H1 (cell line): ENCODE data around the gene CACNA2D4. TPM values are rescaled to one million over a fixed set of nuclear protein-coding genes. Genes with fewer than 3 reads are reported as not detected.

Experiments
- CHD7 ChIP-seq: fragments of 300-600 bp; sonication (generic); IDR thresholded peaks from 2 replicates; pipeline ENCODE4 v1.7.1; 2012; ENCODE audit warnings: low read length, moderate library complexity, mild to moderate bottlenecking, inconsistent platforms; ENCODE audit not compliant: insufficient replicate concordance
- E2F6 ChIP-seq: IDR thresholded peaks from 2 replicates; pipeline ENCODE4 v1.6.1; 2012; ENCODE audit warnings: inconsistent platforms
- FOSL1 ChIP-seq: IDR thresholded peaks from 2 replicates; pipeline ENCODE4 v1.6.1; 2011; ENCODE audit warnings: mild to moderate bottlenecking, low read depth, low read length, moderate library complexity; ENCODE audit not compliant: insufficient read depth
- JUN ChIP-seq: IDR thresholded peaks from 2 replicates; pipeline ENCODE4 v1.6.1; 2011; ENCODE audit warnings: low read depth, mild to moderate bottlenecking, improper control_type of control experiment, low read length
- NANOG ChIP-seq: IDR thresholded peaks from 2 replicates; pipeline ENCODE4 v1.6.1; 2011; ENCODE audit warnings: low read length, low read depth, mild to moderate bottlenecking, inconsistent platforms; ENCODE audit not compliant: insufficient read depth, poor library complexity, severe bottlenecking
- SP1 ChIP-seq: IDR thresholded peaks from 2 replicates; pipeline ENCODE4 v1.6.1; 2011; ENCODE audit warnings: low read depth, low read length
- SP2 ChIP-seq: IDR thresholded peaks from 2 replicates; pipeline ENCODE4 v1.6.1; 2012; ENCODE audit warnings: mild to moderate bottlenecking, low read length, inconsistent platforms
- SUZ12 ChIP-seq: fragments of 200-600 bp; sonication (generic); IDR thresholded peaks from 2 replicates; pipeline ENCODE4 v1.6.1; 2012; ENCODE audit warnings: mild to moderate bottlenecking, inconsistent platforms, low read length, moderate library complexity, mixed read lengths
- TCF12 ChIP-seq: IDR thresholded peaks from 2 replicates; pipeline ENCODE4 v1.6.1; 2011; ENCODE audit warnings: low read depth, mild to moderate bottlenecking, low read length
- YY1 ChIP-seq: IDR thresholded peaks from 2 replicates; pipeline ENCODE4 v1.6.1; 2011; ENCODE audit warnings: low read depth, mild to moderate bottlenecking, low read length
- polyA plus RNA-seq, 7 experiments: library from polyadenylated mRNA; depleted of rRNA in 3 of 7; stranded (reverse) in 5 of 7; unstranded in 2 of 7; fragments of >200 nt in 5 of 7; fragments of 200-250 nt in 2 of 7; gene quantifications; 1 replicate in 5 of 7; 2 replicates in 1 of 7; 4 replicates in 1 of 7; pipeline versions ENCODE4 v1.2.1 to v1.2.3, GENCODE V29; 2011 to 2013; ENCODE audit warnings: missing spikeins in 2 of 7, mixed read lengths in 2 of 7
- total RNA-seq: library from RNA; stranded (reverse); fragmentation: NEBNext Ultra II Directional; extraction: Animal tissue kit (Norgen Biotek cat#: 25700); gene quantifications from 2 replicates; pipeline ENCODE4 v1.2.1, GENCODE V29; 2021

CACNA2D4 gene
- total and polyA plus RNA-seq, 2 of the 8 experiments (the other 6 are each of a cell fraction or from before 2014, with no cell fraction given): 0.44 to 0.88 TPM

GRCh38 chr12:1865284-1865866 is 53.1 kb downstream of the CACNA2D4 start (continued):
- TF ChIP-seq CHD7 (no peak), SUZ12 (no peak), FOSL1 (no peak), TCF12 (no peak), SP1 (no peak), JUN (no peak), YY1 (no peak), SP2 (no peak), E2F6 (no peak), NANOG (no peak)
